Fibroblast of lung (primary cell): ENCODE data around the gene MS4A14.

Experiments
- CTCF ChIP-seq, 2 donors: IDR thresholded peaks in 1 of 2; conservative IDR thresholded peaks in 1 of 2; 1 replicate in 1 of 2; 2 replicates in 1 of 2; pipeline ENCODE4 v1.5.1; 2011 to 2012; ENCODE audit warnings: low read length in 2 of 2, control low read depth in 1 of 2, inconsistent platforms in 1 of 2, low read depth in 1 of 2, mild to moderate bottlenecking in 1 of 2
- EZH2 ChIP-seq: IDR thresholded peaks from 2 replicates; pipeline ENCODE4 v1.5.1; 2012; ENCODE audit warnings: low read length, control low read depth, mild to moderate bottlenecking; ENCODE audit errors: missing control alignments

DNA sequence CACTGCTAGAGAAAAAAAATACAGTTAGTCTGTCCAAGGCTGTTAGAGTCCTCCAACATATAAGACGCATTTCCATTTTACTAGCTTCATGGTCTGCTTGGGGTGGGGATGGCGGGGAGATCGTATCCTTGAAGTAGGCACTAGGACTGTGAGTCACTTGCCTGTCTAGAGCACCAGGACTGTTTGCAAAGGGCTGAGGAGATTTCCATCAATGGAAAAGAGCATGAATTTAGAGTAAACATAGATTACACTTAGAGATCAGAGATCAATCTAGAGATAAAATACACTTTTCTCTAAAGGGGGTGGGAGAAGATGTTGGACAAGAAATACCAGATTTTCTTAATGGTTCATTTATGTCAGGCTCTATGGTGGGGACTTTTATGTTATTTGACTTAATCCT is 19.7 kb upstream of the MS4A14 start:
- TF ChIP-seq CTCF (conservative IDR thresholded peaks at IDR 0.05 in 1 of 2, IDR thresholded peaks at IDR 0.05 in 1 of 2; ENCODE audit: low read depth in 1 of 2, low read length in 2 of 2) (no peak), EZH2 (no peak)
